ENCODE results near the gene SLC25A21. TPM values are rescaled to one million over a fixed set of nuclear protein-coding genes. Genes with fewer than 3 reads are reported as not detected.

SLC25A21 gene
- total and polyA plus RNA-seq, 2 of the 13 experiments (the other 11 are each of a cell fraction or from before 2014, with no cell fraction given), result 1.9 to 2.9 TPM

DNA sequence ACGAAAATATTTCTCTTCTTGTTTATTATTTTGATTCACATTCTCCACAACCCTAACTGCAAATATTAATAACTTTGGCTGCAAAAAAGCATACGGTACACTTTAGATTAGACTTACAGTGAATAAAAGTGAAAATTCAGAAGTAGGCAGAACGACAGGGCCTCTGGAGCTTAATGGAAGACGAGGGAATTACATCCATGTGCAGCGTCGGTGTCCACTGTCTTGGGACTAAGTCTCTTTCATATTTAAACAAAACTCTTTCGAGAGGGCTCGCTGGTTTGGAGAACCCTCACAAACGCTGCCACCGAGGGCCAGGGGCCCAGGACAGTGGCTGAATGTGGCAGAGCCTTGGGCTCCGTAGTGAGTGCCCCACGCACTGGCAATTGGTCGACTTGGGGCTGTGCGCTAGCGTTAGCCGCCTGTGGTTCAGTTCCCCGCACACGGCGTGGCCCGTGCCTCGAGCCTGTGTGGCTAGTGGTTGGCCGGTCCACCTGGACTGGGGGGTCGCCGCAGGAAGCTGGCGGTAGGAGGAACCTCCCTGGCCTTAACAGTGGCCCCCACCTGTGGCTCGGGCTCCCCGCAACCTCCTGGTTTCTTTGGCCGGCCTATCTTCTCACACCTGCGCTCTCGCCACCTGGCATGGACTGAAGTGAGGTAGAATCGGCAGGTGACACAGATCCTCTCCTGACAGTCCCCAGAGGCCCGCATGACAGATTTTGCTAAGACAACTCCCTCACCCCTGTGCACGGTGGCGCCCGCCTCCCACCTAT lies 511.5 kb downstream of the SLC25A21 start:
- peak; percentile 12; the same call in 1 of the 2 replicates for TF ChIP-seq ZNF768 (CRISPR knock-in tag; IDR thresholded peaks at IDR 0.05)
- TF ChIP-seq ZNF234 (CRISPR knock-in tag; conservative IDR thresholded peaks at IDR 0.05), result no peak
- 0 out of 2 replicates have a peak, but pooled peaks have one; percentile 50 for TF ChIP-seq FOXO4 (CRISPR knock-in tag; conservative IDR thresholded peaks at IDR 0.05)
- peak; percentile 3; the same call in 1 of the 2 replicates for TF ChIP-seq EZH2 (conservative IDR thresholded peaks at IDR 0.05; ENCODE audit: low read depth, low read length)
- TF ChIP-seq MAF1 (CRISPR knock-in tag; IDR thresholded peaks at IDR 0.05; ENCODE audit: borderline replicate concordance), result 0 out of 2 replicates have a peak, but pooled peaks have one; percentile 44
- 0 out of 2 replicates have a peak, but pooled peaks have one; percentile 20 for TF ChIP-seq ZNF224 (CRISPR knock-in tag; IDR thresholded peaks at IDR 0.05)
- no peak for TF ChIP-seq ZNF3 (CRISPR knock-in tag; IDR thresholded peaks at IDR 0.05)
- 0 out of 2 replicates have a peak, but pooled peaks have one; percentile 22 for TF ChIP-seq ZMYM4 (CRISPR knock-in tag; IDR thresholded peaks at IDR 0.05)
- peaks cover 2% of the 10 kb centered on the region; the same call in 1 of the 2 replicates for H4K20me1 ChIP-seq (ENCODE audit: insufficient read depth, low read length)
- no peak overlapping the region for H3K9ac ChIP-seq (ENCODE audit: insufficient read depth, low read depth, low read length)
- peaks cover 58 to 97% of the 10 kb centered on the region in 2 experiments for H3K27me3 ChIP-seq (ENCODE audit: control insufficient read depth in 1 of 2, insufficient read depth in 2 of 2, low read length in 2 of 2)
- H3K4me3 ChIP-seq (replicated peaks in 1 of 3; ENCODE audit: insufficient read depth in 1 of 3, low read depth in 2 of 3, low read length in 3 of 3), result no peak overlapping the region
- no peaks in the 10 kb centered on the region for H3K9me3 ChIP-seq (ENCODE audit: low read length)
- ChIA-PET POLR2A (no interaction called here), CTCF (ENCODE audit: low intra/inter-chr PET ratio, low total read pairs) (no interaction called here)
- intact Hi-C loops (cut with micrococcal nuclease; ENCODE audit: unreplicated experiment) (no loop called here), in situ Hi-C loops (cut with HindIII; ENCODE audit: extremely low pct_ligation_motif_present, low pct_unique_long_range_greater_than_20kb) (no loop called here)
- no peaks in the 10 kb centered on the region for H3K79me2 ChIP-seq (ENCODE audit: insufficient read depth, low read length)
- no peak for ATAC-seq
- no peak overlapping the region for H3K4me2 ChIP-seq (ENCODE audit: low read depth, low read length)
- no peak for DNase-seq (ENCODE audit: low spot score)
- H3K36me3 ChIP-seq (replicated peaks in 1 of 2; ENCODE audit: control insufficient read depth in 1 of 2, insufficient read depth in 2 of 2, low read length in 2 of 2), result no peaks in the 10 kb centered on the region
- 41% methylated on average over 27 of the region's 35 CpGs for WGBS (ENCODE audit: low lambda C conversion rate)
- H3K27ac ChIP-seq (ENCODE audit: extremely low read length, insufficient read depth, low read length), result no peak overlapping the region
- H2AFZ ChIP-seq (ENCODE audit: low read length), result no peak overlapping the region
- H3K4me1 ChIP-seq (ENCODE audit: insufficient read depth, low read length), result peaks cover 21% of the 10 kb centered on the region
- no peak for FAIRE-seq
- BruUV-seq (replicated peaks), result no TSS peak
